ENCODE measurements around the gene RFWD3.
A peak's percentile ranks its signal among the peaks of the same experiment; 100 is the strongest.

RFWD3 gene

DNA sequence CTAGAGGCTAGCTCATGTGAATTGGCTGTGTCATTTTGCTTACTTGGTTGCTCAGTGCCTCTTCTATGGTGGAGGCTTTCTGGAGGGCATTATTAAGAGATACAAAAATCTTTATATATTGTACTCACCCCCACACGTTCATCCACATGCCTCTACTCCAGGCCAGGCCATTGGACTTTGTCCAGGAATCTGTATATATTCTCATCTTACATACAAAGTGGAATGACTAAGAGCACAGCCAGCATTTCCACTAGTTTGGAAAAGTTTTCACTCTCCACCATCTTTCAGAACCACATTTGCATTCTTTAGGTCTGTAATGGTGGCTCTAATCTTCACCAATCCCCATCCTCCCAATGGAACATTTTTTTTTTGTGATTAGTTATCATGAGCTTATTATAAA lies 55.0 kb downstream of the RFWD3 start:
- DNase-seq = no peak

DNA sequence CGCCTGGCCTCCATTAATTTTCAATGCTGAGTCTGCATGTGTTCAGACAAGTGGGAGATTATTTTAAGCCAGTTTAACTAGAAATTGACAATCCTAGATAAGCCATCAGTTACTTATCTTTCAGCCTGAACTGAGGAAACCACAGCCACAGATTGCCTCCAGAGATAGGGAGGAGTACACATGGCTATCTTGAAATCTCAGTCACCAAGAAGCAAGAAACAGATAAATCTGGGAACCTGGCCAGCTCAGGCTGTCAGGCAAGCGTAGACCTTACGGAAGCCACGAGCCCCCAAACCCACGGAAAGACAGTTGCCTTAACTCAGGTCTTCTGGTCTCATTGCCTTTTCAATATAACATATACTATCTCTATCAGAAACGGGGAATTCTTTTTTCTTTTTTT lies 57.7 kb downstream of the RFWD3 start:
- peak; percentile 64 for DNase-seq

DNA sequence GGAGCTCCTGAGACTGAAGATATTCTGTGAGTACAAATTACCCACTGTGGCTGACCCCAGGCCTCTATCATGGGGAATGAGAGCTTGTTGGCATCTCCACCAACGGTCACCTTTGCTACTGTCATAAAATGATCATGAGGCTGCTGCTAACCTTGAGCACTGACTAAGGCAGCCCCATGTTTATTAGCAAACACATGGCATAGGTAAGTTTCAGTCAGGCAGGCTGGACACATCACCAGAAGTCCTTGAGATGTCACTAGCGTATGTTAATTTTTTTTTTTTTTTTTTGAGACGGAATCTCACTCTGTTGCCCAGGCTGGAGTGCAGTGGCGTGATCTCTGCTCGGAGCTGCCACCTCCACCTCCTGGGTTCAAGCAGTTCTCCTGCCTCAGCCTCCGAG lies 58.3 kb downstream of the RFWD3 start:
- no peak for DNase-seq

DNA sequence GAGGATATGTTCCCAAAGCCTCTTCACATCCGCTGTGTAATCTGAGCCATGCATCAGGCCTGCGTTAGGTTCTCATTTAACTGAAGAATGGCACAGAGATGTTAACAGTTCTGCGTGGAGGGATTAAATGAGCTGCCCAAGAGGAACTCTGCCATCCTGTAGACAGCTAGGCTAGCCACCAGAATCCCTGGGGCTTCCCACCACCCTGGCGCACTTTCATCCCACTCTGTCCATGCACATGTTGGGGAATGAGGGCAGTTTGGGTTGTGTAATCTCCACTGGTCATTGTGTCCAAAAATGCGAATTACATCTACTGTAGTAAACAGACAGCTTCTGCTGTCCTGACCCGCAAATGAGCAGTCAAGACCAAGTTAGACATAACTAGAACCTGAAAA lies 58.7 kb downstream of the RFWD3 start:
- DNase-seq = no peak

DNA sequence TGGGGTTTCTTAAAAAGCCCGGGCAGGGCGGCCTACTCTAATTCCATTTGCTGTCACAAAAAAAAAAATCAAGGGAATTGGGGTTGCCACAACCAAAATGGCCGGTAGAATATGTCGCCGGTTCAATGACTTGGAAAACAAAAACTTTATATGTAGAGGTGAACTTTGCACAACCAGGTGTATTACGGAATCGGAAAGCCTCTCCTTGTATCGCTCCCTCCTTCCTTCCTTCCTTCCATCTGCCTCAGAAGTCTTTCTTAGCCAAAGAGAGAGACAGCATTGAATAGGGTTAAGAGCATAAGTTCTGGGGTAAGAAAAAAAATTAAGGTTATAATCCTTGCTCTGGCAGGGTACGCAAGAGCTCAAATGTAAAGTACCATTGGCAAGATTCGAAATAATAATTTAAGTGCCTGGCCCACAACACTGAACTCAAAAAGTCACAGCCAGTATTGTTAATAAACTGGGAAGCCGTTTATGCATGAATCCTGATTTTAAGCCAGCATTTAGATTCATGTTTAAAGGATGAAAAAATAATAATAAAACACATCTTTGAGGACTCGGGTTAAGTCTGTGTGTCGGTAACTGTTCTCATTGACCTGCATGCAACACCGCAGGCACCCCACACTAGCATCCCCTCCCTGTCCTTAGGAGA lies 59.2 kb downstream of the RFWD3 start:
- no peak for DNase-seq

DNA sequence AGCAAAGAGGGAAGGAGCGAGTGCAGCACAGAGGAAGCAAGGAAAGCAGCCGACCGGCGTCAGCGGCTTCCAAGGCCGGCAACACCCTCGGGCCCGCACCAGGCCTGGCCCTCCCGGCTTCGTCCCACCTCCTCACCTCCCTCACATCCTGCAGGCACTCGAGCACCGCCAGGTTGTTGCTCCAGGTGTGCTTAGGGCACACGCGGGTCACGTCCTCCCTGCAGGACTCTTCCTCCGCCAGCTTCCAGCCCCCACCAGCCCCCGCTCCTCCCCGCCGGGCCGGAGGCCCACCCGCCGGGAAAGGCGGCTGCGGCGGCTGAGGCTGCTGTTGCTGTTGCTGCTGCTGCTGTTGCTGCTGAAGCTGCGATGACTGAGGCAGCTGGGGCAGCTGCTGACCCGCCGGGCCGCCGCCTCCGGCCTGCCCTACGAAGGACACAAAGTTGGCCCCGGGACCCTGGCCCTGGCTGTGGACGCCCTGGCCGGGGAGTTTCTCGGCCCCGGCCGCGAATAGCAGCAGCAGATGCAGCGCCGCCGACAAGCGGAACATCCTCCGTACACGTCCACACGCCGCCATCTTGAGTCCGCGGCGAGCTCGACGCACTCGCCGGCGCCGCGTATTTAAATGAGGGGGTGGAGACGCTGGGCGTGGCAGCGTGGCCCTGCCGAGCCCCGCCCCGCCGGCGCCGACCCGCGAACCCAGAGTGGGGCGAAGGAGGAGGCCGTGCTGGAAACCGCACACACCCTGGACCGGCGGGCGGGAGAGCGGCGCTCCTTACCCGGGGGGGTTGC lies 60.0 kb downstream of the RFWD3 start, which contains the start of gene GLG1:
TSS of gene GLG1 (minus strand) at position 594 of the 789 bp plus-strand sequence. CDS start at position 574, 20 bp downstream.
- DNase-seq = peak; percentile 91

DNA sequence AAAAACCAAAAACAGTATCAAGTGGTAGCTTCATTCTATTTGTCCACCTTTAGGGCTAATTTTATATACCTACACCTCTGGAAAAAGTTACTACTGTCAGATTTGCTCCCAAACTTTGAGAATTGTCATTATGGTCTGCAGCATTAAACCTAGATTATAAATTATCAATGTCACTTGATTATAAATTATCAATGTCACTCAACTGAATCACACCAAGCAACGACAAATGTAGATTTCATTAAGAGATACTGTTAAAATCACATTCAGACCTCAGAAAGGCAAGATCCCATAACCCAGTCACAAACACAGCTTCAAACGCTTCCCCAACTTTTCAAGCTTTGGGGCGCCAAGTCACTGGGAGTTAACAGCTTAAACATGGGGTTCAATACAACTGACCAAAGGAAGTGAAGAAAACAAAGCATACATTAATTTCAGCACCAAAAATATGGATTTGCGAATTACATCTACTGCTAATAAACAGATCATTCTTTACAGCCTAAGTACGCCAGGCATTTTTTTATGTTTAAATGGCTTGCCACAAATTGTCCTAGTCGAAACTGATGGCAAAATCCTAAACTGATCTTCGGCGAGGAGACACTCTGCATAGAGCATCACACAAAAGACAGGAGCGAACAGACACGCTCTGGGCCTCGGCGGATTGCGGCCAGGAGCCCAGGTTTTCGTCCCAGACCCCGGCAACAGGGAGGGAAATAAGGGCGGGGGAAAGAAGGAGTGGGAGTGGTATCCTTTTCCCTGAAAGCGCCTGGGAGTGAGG lies 60.7 kb downstream of the RFWD3 start:
- DNase-seq = no peak

DNA sequence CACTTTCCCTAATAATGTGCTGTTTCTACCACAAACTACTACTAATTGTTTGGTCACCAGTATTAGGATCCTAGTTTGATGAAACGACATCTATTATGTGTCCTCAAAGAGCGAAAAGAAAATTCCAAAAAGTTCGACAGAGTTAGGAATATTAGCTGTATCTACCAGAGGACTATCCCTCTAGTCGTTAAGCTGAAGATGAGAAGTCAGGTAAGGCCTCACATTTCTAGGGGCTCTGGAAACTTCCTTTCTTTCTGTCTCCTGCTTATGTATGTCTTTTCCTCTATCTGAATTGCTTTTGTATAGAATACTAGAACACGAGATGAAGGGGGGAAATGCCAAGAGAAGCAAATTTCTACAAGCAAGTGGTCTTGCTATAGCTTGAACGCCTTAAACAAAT lies 61.3 kb downstream of the RFWD3 start:
- no peak for DNase-seq

DNA sequence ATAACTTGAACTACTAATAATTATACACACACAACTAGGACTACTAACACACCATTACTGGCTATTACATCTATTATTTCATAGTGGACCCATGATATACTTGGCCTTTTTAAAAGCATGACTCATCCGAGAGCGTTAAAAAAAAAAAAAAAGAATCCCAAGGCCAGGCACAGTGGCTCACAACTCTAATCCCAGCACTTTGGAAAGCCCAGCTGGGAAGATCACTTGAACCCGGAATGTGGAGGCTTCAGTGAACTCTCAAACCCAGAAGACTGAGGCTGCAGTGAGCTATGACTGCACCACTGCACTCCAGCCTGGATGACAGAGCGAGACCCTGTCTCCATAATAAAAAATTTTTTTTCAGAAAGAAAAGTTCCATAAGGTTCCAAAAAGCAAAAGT lies 62.8 kb downstream of the RFWD3 start:
- no peak for DNase-seq

DNA sequence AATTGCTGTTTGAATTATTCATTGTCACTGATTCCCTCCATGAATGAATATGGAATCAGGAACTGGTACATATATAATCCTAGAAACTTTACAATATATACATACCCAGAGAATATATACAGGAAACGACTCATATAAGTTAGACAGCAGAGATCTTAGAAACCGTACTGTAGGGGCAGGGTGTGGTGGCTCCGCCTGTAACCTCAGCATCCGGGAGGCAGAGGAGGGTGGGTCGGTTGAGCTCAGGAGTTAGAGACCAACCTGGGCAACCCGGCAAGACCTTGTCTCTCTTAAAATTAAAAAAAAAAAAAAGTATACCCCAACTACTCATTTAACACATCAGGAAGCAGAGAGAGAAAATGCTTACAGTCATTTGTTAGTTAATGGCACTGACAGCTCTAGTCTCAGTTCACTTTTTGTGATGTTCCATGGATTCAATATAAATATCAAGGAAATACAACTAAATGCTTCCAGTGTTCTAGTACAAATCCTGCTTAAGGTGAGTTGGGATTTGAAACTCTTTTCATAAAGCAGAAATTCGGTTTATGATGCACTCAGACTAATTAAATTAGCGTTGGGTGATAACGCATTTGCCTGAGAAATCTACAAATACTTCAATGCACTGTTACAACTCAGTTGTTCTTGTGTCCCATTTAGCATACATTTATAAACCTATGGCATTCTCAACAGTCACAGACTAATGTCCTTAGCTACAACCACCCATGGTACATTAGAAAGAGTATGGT lies 65.4 kb downstream of the RFWD3 start:
- DNase-seq = peak; percentile 80

DNA sequence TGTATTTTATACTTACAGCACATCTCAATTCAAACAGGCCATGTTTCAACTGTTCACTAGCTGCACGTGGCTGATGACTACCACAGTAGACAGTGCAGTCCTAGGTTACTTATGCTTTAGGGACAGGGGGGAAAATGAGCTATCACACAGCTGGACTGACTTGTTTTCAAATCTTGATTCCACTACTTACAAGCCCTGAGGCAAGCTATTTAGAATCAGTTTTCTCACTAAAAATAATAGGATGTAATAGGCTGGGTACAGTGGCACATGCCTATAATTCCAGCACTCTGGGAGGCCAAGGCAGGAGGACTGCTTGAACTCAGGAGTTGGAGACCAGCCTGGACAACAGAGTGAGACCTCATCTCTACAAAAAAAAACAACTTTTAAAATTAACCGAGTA lies 70.1 kb downstream of the RFWD3 start:
- DNase-seq = no peak

DNA sequence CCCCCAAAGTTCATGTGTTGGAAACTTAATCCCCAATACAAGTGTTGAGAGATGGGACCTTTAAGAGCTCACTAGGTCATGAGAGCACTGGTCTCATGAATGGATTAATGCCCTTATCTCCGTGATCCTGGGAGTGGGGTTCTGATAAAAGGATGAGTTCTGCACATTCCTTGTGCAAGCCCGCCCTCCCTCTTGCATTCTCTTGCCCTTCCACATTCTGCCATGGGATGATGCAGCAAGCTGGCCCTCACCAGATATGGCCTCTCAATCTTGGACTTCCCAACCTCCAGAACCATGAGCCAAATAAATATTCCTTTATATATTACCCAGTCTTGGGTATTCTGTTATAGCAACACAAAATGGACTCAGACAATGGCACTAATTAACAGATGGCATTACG lies 73.8 kb downstream of the RFWD3 start:
- no peak for DNase-seq

DNA sequence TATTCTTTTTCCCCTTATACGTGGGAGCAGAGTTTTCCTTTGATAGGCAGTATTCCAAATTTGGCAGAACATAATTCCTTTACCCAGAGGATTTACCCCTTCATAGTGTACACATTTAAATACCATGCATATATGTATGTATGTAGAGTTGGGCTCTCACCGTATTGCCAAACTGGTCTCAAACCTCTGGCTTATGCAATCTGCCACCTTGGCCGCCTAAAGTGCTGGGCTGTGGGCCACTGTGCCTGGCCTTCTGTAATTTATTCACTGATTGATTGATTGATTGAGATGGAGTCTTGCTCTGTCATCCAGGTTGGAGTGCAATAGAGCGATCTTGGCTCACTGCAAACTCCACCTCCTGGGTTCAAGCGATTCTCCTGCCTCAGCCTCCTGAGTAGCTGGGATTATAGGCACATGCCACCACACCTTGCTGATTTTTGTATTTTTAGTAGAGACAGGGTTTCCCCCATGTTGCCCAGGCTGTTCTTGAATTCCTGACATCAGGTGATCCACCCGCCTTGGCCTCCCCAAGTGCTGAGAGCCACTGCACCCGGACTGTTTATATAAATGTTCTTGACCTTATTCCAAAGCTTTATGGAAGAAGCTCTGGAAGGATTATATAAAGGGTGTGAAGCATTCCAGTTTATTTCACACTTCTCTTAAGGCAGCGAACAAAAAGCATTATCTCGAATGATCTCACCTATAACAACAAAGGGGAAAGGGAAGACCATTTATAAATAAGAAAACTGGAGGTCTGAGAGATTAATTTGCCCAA lies 74.6 kb downstream of the RFWD3 start:
- no peak for DNase-seq

DNA sequence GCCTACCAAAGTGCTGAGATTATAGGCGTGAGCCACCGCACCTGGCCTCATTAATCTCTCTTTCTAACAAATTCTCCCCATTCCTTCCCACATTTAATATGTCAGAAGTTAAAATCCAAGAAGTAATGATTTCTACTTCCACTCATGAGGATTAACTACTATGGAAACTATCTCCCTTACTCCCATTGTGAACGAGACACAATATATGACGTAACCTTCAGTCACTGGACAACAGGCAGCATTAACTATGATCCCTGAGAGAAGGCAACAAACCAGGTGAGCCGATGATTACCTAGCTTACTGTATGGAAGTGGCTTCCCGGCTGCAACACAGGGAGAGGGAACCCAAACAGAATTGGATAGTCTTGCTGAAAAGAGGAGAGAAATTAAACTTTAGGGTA lies 79.7 kb downstream of the RFWD3 start:
- DNase-seq = no peak

DNA sequence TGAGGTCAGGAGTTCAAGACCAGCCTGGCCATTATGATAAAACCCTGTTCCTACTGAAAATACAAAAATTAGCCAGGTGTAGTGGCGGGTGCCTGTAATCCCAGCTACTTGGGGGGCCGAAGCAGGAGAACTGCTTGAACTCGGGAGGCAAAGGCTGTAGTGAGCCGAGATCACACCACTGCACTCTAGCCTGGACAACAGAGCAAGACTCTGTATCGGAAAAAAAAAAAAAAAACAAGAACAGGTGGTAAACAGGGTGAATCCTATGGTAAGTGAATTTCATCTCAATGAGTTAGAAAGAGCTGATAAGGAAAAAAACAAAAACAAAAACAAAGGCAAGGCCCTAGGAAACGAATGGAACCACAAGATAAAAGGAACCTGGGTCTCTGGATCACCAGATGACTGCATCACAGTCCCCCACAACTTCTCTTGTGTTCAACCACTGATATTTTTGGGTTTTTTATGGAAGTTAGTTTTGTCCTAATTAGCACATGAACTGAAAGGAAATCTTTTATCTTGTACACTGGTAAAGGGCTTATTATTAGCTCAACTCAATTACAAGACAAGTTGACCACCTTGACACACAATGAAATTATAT lies 80.7 kb downstream of the RFWD3 start:
- DNase-seq = no peak

DNA sequence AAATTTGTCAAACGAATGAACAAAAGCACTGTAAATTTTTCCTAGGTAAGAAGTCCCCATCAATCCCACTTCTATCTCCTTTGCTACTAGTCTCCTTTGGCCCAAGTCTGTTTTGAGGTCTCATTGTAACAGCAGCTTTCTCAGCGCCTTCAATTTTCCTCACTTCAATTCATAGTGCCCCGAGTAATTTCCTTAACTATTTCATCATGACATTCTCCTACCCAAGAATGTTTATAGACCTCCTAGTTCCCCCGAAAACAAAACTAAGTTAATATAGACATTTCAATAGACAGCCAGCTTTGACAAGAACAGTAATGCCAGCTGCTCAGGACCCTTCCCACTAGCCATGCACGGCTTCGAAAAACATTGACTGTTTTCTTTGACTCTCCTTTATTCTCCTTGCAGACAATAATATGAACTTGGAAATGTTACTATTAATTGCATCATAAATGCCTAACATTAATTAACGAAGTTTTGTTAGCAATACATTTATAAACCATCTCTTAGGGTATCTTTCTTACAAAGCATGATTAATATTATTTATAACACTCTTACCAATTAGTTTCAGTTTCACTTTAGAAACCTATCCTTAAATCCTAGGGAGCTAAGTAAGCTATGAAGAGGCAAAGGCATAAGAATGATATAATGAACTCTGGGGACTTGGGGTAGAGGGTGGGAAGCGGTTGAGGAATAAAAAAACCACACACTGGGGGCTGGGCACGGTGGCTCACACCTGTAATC lies 82.6 kb downstream of the RFWD3 start:
- DNase-seq = no peak

DNA sequence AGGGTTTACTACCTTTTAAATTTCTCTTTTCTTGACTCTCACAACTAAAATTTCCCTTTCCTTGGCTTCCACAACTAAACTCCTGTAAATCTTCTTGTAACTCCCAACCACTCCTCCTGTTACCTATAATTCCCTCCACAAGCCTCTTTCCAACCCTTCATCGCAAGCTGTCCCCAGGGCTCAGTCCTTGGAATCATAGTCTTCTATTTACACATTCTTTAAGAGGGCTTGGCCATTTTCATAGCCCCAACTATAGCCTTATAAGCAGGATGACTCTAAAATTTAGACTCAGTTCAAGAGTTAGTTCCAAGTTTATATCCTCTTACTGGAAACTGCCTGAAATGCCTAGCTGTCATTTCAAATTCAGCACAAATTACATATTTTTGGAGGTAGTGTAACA lies 83.7 kb downstream of the RFWD3 start:
- DNase-seq = no peak

DNA sequence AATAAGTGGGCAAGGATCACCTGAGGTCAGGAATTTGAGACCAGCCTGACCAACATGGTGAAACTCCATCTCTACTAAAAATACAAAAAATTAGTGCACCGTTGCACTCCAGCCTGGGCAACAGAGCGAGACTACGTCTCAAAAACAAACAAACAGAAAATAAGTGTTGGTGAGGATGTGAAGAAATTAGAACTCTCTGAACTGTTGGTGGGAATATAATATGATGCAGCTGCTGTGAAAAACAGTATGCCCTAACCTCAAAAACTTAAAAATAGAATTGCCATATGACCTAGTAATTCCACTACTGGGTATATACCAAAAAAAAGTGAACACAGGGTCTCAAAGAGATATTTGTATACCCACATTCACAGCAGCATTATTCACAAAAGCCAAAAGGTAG lies 85.8 kb downstream of the RFWD3 start:
- DNase-seq = no peak

DNA sequence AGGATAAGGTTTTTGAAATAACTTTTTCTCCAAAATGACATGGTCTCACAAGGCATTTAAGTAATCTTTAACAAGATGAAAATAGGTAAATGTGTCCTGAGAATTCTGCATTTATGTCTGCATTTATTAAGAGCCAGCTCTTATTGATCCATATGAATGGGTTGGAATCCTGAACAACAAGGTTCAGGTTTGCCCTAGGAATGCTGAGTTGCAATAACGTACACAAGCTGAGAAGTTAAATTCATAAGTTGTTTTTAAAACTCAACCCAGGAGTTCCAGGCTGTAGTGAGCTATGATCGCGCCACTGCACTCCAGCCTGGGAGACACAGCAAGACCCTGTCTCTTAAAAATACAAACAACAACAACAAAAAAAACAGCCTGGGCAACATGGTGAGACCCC lies 87.8 kb downstream of the RFWD3 start:
- no peak for DNase-seq

DNA sequence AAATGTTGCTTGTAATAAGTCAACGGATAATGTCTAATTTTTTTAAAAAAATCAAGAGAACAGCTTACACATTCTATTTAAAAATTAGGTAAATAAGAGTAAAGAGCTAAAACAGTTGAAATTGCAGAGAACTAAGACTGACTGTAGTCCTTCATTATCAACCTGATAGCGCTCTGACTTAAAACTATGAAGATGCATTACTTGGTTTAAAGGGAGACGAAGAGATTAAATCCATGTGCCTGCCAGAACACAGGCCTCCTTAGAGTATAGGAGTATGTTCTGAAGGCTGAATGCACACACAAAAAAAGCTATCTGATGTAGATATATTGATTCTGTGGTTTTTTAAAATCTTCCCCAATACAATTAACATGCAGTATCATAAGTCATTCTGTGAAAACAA lies 88.2 kb downstream of the RFWD3 start:
- no peak for DNase-seq

DNA sequence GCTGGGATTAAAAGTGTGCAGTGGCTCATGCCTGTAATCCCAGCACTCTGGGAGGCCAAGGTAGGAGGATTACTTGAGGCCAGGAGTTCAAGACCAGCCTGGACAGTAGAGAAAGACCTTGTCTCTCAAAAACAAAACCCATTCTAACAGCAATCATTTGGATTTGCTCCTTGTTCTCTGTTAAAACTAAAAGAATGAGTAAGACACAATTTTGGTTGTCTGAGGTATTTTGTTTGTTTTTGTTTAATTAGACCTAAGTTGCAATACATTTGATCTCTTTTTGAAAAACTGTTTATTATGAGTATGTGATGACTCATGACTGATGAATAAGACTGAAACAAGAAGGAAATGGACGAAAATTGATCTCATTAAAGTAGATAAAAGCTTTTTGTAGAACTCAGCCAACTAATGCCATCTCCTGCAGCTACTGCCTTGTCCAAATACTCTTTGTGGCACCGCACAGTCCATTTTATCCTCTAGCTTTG lies 88.8 kb downstream of the RFWD3 start:
- DNase-seq = peak; percentile 61

All from activated CD4-positive, alpha-beta T cell treated with anti-CD3 and anti-CD28 coated beads, Interleukin-2, amount 50 U/mL, for 16 hours (primary cell).